T1000 (cell line): ENCODE results near the gene DDTL.
"Not testable (repeated sequence)": the region's sequence is repeated elsewhere in the genome, so short reads cannot be mapped to it uniquely, and the experiment has no call there.

Experiments
- DNase-seq: peaks from one replicate; lab custom pipeline; 2025; ENCODE audit warnings: mixed read lengths; lab: John Stamatoyannopoulos, UW

Gene DDTL

DNA sequence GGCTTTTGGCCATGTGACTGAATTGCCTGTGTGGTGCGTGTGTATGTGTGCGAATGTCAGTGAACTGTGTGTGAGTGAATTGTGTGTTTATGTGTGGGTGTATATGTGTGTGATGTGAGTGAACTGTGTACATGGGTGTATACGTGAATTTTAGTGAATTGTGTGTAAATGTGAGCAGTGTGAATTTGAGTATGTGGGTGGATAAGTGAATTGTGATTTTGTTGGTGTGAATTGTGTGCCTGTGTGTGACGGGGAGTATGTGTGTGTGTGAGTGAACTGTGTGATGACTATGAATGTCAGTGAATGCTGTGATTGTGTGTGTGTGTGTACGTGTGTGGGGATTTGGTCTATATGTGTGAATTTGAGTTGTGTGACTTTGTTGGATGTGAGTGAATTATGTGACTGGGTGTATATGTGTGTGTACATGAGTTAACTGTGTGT is 3.5 kb downstream of the DDTL start:
- DNase-seq = no peak

GRCh38 chr22:23970816-23971486 is 4.3 kb downstream of the DDTL start:
- DNase-seq = no peak

GRCh38 chr22:23971927-23972326 is 5.2 kb downstream of the DDTL start:
- not testable (repeated sequence) for DNase-seq

DNA sequence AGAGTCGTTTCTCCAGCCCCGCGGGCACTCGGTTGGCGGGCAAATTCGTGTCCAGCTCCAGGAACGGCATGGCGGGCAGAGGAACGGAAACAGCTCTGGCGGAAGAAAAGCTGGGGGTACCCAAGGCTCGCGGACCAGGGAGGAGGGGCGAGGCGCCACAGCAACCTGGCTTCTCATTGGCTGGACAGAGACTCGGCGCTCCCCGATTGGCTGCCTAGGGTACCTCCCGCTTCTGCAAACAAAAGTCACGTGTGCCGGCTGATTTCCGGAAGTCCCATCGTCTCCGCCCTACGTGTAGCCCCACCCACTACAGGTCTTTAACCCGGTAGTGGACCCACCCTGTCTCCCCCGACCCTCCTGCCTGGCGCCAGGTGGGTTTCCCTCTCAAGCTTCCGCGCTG is 7.7 kb downstream of the DDTL start, which contains the start of gene DDT:
Gene DDT (minus strand): TSS at position 97 of the 400 bp plus-strand sequence. CDS start 27 bp downstream, at position 70.
- not testable (repeated sequence) for DNase-seq

DNA sequence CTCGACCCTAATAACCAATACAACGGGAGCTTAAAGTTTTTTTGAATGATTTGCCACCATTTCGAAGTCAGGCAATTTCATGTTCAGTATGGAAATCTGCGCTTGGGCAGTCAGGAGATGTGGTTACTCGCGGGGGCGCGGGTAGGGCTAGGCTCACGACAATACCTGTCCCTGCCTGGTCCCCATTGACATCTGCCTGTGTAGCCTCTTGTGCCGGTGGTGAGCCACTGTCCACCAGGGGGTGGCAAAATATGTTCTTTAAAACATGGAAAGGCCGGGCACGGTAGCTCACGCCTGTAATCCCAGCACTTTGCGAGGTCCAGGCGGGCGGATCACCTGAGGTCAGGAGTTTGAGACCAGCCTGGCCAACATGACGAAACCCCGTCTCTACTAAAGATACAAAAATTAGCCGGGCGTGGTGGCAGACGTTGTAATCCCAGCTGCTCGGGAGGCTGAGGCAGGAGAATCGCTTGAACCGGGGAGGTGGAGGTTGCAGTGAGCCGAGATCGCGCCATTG is 8.2 kb downstream of the DDTL start:
- DNase-seq = not testable (repeated sequence)

GRCh38 chr22:23977304-23977703 is 10.6 kb downstream of the DDTL start:
- DNase-seq = not testable (repeated sequence)

GRCh38 chr22:23979557-23980240 is 13.0 kb downstream of the DDTL start, which contains the start of gene GSTT2:
TSS of gene GSTT2 (plus strand) at chr22:23980134.
- not testable (repeated sequence) for DNase-seq

DNA sequence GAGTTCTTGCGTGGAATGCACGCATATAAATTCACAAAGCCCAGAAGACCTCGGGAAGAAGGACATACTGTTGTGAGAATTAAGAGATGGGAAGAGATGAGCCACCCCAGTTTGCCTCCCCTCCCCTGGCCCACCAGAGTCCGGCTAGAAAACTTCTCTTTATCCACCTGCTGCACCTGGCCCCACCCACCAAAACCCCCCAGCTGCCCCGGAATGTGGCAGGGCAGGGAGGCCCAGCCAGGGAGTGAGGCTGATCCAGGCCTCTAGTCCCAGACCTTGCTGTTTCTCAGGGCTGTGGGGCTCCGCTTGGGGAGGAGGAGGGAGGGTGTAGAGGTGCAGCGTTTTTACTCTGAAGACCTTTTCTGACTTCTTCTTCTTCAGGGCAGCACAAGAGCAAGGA is 13.9 kb downstream of the DDTL start:
- not testable (repeated sequence) for DNase-seq

DNA sequence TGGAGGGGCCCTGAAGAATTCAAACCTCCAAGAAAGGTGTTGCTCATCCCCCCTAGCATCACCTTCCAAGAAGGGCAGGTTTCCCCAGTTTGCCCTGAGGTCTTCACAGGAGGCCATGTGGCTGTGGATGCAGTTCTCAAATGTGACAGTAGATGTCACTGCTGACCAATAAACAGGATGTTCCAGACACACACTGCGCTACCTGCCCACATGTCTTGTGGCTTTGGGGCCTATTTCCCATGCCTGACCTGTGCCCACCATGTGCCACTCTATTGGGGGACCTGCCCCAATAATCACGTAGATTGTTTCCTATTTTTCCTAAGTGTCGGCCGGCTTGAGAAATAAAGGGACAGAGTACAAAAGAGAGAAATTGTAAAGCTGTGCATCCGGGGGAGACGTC is 17.7 kb downstream of the DDTL start:
- DNase-seq = no peak

GRCh38 chr22:23986089-23986488 is 19.4 kb downstream of the DDTL start:
- DNase-seq = not testable (repeated sequence)

DNA sequence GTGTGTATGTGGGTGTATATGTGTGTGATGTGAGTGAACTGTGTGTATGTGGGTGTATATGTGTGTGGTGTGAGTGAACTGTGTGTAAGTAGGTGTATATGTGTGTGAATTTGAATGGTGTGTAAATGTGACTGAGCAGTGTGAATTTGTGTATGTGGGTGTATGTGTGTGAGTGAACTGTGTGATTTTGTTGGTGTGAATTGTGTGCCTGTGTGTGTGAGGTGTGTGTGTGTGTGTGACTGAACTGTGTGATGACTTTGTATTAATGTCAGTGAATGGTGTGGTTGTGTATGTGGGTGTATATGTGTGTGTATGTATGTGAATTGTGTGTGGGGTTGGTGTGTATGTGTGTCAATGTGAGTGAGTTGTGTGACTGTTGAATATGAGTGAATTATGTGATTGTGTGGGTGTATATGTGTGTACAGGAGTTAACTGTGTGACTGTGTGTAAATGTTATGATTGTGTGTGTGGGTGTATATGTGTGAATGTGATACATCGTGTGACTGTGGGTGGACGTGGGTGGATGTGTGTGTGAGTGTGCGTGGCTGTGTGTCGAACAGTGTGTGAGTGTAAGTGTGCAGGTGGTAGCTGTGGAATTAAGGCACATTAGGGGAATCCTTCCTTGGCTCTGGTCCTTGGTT is 20.0 kb downstream of the DDTL start:
- DNase-seq = not testable (repeated sequence)

GRCh38 chr22:23989583-23990244 is 23.0 kb downstream of the DDTL start:
- DNase-seq = not testable (repeated sequence)

DNA sequence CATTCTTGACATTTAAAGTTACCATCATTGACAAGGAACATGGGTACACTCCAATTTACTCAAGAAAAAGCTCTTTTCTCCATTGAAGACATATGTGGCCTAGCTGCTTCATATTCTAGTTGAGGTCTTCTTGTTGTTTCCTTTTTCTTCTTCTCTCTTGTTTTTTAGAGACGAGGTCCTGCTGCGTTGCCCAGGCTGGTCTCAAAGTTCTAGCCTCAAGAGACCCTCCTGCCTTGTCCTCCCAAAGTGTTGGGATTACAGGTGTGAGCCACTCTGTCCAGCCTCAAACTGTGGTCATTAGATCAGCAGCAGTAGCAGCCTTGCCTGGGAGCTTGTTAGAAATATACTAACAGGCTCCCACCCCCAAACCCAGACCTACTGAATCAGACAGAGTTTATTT is 26.4 kb downstream of the DDTL start:
- DNase-seq = not testable (repeated sequence)

DNA sequence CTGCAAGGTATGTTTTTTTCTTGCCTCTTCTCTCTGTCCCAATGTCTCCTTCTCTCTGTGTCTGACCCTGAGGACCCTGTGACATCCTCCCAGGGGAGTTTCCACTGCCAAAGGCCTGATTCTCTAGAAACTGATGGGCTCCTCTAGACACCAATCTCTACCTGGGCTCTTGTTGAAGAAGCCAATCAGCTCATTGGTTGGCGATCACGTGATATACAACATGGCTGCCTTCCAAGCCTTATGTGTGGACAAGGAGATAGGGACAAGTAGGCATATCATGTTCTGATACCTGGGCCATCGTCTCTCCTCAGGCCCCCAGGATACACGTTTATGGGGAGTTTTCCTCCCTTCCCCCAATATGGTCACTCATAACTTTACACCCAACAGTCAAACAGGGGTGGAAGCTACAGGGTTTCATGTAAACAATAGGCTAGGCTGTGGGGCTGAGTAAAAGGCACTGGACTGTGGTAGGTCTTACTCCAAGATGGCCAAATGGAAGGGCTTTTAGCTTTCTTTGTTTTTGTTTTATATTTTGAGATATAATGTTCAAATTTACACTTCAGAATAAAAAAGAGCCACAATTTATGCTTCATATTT is 27.0 kb downstream of the DDTL start:
- not testable (repeated sequence) for DNase-seq

- DNase-seq = no peak
Observed at GRCh38 chr22:23997092-23997491, 30.4 kb downstream of the DDTL start.

DNA sequence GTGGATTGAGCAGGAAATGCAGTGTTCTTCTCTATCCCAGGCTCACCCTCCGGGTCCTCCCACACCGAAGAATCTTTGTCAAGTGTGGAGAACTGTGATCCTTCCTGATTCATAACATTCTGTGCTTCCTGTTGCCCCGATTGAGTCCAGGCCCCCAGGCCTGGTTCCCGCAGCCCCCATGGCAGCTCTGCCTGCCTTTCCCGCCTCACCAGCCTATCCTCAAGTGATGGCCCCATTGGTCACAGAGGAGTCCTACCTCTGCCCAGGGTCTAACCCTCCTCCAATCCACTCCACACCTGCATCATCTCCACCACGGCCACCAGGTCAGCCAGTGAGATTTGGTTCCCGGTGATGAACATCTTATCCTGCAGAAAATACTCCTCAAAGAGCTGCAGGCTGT is 33.1 kb downstream of the DDTL start:
- DNase-seq = not testable (repeated sequence)

DNA sequence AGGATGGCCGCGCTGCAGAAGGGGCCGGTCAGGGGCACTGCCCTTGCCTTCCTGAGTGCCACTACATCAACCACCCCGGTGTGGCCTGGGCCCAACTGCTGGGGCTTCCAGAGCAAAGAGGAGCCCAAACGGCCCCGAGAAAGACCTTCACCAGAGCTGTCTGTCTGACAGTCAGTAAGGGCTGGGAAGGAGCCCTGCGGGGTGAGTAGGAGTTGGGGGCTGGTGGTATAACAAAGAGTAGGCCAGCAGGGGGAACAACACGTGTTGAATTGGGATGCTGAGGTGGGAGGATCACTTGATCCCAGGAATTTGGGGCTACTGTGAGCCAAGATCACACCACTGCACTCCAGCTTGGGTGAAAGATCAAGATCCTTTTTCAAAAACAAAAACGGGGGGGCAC is 34.6 kb downstream of the DDTL start:
- DNase-seq = no peak

GRCh38 chr22:24002272-24002671 is 35.6 kb downstream of the DDTL start:
- DNase-seq = no peak

DNA sequence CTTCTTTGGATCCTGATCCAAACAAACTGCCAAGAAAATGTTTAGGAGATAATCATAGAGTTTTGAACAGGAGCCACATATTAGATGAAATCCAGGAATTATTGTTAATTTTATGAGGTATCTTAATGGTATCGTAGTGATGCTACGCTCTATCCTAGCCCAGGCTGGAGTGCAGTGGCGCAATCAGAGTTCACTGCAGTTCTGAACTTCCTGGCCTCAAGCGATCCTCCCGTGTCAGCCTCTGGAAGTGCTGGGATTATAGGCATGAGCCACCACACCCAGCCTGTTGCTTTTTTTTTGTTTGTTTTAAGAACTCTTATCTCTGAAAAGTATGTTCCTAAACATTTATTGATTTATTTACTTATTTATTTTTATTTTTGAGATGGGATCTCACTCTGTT is 36.2 kb downstream of the DDTL start:
- DNase-seq = no peak

- DNase-seq = no peak
Observed at GRCh38 chr22:24003887-24004286, 37.2 kb downstream of the DDTL start.

GRCh38 chr22:24005201-24005600 is 38.5 kb downstream of the DDTL start, which contains the start of gene GSTT4:
TSS of gene GSTT4 (minus strand) at chr22:24005453. CDS start at chr22:24005356, 97 bp downstream.
- DNase-seq = no peak
